KBM-7 (cell line): Measurements from ENCODE around the gene CSGALNACT2.
"Not testable (repeated sequence)": the region's sequence is repeated elsewhere in the genome, so short reads cannot be mapped to it uniquely, and the experiment has no call there.

ENCODE experiments used
- DNase-seq: peaks from one replicate; pipeline ENCODE4 v3.0.0-alpha.2; 2015
- in situ Hi-C: fragments of 300-500 bp; cut with MboI; formaldehyde crosslinking; loops from 2 replicates; pipeline ENCODE4 v1.14.3; 2020; ENCODE audit warnings: low sequenced_read_pairs, low pct_unique_long_range_greater_than_20kb, mixed read lengths

Gene CSGALNACT2

GRCh38 chr10:43135656-43136055 is 2.6 kb upstream of the CSGALNACT2 start:
- in situ Hi-C loops = no loop called here
- DNase-seq = no peak

- in situ Hi-C loops = no loop called here
- DNase-seq = no peak
Measured at GRCh38 chr10:43136432-43136831, 1.8 kb upstream of the CSGALNACT2 start.

GRCh38 chr10:43136995-43137716 is 1.1 kb upstream of the CSGALNACT2 start:
- in situ Hi-C loops = no loop called here
- DNase-seq = no peak

GRCh38 chr10:43137717-43138020 is 576 bp upstream of the CSGALNACT2 start:
- DNase-seq = peak; percentile 46

GRCh38 chr10:43138757-43139241 is 554 bp downstream of the CSGALNACT2 start:
- DNase-seq = peak; percentile 47
- in situ Hi-C loops = no loop called here

More at GRCh38 chr10:43137717-43138020, 576 bp upstream of the CSGALNACT2 start:
- in situ Hi-C loops = no loop called here

- no peak for DNase-seq
- in situ Hi-C loops = no loop called here
Measured at GRCh38 chr10:43141421-43141820, 3.2 kb downstream of the CSGALNACT2 start.

- in situ Hi-C loops = no loop called here
- DNase-seq = no peak
Measured at GRCh38 chr10:43145311-43145710, 7.1 kb downstream of the CSGALNACT2 start.

GRCh38 chr10:43145936-43146335 is 7.7 kb downstream of the CSGALNACT2 start:
- in situ Hi-C loops, DNase-seq: not testable (repeated sequence)

- in situ Hi-C loops = no loop called here
- DNase-seq = no peak
Measured at GRCh38 chr10:43151371-43151770, 13.1 kb downstream of the CSGALNACT2 start.

- in situ Hi-C loops = no loop called here
- DNase-seq = no peak
Measured at GRCh38 chr10:43153901-43154300, 15.7 kb downstream of the CSGALNACT2 start.

- DNase-seq = no peak
- in situ Hi-C loops = no loop called here
Measured at GRCh38 chr10:43155221-43155620, 17.0 kb downstream of the CSGALNACT2 start.

- in situ Hi-C loops = no loop called here
- no peak for DNase-seq
Measured at GRCh38 chr10:43155741-43156140, 17.5 kb downstream of the CSGALNACT2 start.

GRCh38 chr10:43156590-43157341 is 18.5 kb downstream of the CSGALNACT2 start:
- DNase-seq = no peak
- in situ Hi-C loops = no loop called here

GRCh38 chr10:43158636-43159035 is 20.4 kb downstream of the CSGALNACT2 start:
- no peak for DNase-seq
- in situ Hi-C loops = no loop called here

- DNase-seq = peak; percentile 19
- in situ Hi-C loops = no loop called here
Measured at GRCh38 chr10:43160046-43160920, 22.0 kb downstream of the CSGALNACT2 start.

GRCh38 chr10:43160921-43161255 is 22.6 kb downstream of the CSGALNACT2 start:
- in situ Hi-C loops = no loop called here
- DNase-seq = no peak

GRCh38 chr10:43162604-43163003 is 24.4 kb downstream of the CSGALNACT2 start:
- DNase-seq = no peak
- in situ Hi-C loops = no loop called here

- in situ Hi-C loops = no loop called here
- DNase-seq = no peak
Measured at GRCh38 chr10:43166207-43166879, 28.1 kb downstream of the CSGALNACT2 start.

- in situ Hi-C loops = no loop called here
- no peak for DNase-seq
Measured at GRCh38 chr10:43166880-43167497, 28.7 kb downstream of the CSGALNACT2 start.
